MV-4-11 (cell line): Measurements from ENCODE around the gene SPATC1L.

ENCODE experiments used
- DNase-seq: peaks from one replicate; lab custom pipeline; 2025; lab: John Stamatoyannopoulos, UW

Gene SPATC1L

GRCh38 chr21:46120301-46121285 is 63.7 kb downstream of the SPATC1L start:
- no peak for DNase-seq

- no peak for DNase-seq
Observed at GRCh38 chr21:46119637-46120271, 64.5 kb downstream of the SPATC1L start.

GRCh38 chr21:46119144-46119636 is 65.1 kb downstream of the SPATC1L start:
- no peak for DNase-seq

- DNase-seq = no peak
Observed at GRCh38 chr21:46118316-46119143, 65.7 kb downstream of the SPATC1L start.

GRCh38 chr21:46117586-46118315 is 66.5 kb downstream of the SPATC1L start:
- no peak for DNase-seq

GRCh38 chr21:46116776-46117585 is 67.3 kb downstream of the SPATC1L start:
- DNase-seq = no peak

- DNase-seq = no peak
Observed at GRCh38 chr21:46116189-46116775, 68.0 kb downstream of the SPATC1L start.

GRCh38 chr21:46115441-46116188 is 68.6 kb downstream of the SPATC1L start:
- DNase-seq = no peak

- no peak for DNase-seq
Observed at GRCh38 chr21:46114963-46115362, 69.3 kb downstream of the SPATC1L start.

- DNase-seq = no peak
Observed at GRCh38 chr21:46113497-46114176, 70.6 kb downstream of the SPATC1L start.

- no peak for DNase-seq
Observed at GRCh38 chr21:46112725-46113215, 71.5 kb downstream of the SPATC1L start.

- no peak for DNase-seq
Observed at GRCh38 chr21:46111857-46112724, 72.2 kb downstream of the SPATC1L start.

- DNase-seq = no peak
Observed at GRCh38 chr21:46111193-46111571, 73.1 kb downstream of the SPATC1L start.
